CD4-positive, alpha-beta T cell treated with Interleukin-15 for 1 hour (primary cell): ENCODE results near the gene RXRA.

Experiments used
- DNase-seq: peaks from one replicate; pipeline ENCODE4 v3.0.0-alpha.2; 2020

RXRA gene

DNA sequence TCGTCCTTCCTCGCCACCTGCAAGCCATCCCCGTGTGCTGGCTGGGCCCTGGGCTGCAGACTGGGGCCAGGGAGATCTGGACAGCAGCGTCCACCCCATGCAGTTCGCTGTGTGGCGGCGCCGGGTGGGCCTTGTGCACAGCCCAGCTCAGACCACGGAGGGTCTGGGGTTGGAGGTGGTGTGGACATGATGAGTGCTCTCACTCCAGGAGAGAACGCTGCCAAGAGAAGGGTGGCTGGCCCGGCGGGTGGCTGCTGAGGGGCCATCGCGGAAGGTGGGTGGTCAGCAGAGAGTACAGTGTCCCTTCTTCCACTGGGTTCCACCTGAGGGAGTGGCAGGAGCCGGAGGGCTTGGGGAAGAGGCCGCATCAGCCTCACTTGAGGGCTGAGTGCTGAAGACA is 44.4 kb downstream of the RXRA start:
- DNase-seq: no peak

DNA sequence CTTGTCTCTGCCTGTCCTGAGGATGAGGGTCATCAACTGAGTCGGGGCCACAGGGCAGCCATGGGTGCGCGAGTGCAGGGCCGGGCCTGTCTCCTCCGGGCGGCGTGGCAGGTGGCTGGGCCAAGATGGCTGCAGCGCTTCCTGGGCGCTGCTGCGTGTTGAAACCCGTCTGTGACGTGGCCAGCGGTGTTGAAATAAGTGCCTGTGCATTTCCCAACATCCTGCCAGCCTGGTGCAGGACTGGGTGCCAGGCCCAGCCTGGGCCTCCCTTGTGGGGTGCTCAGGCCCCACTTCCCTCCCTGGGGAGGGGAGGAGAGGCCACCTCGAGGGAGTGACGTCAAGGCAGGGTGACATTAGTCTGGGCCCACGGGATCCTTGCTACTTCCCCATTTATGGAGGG is 45.5 kb downstream of the RXRA start:
- DNase-seq: peak; percentile 87

GRCh38 chr9:134372581-134373267 is 46.5 kb downstream of the RXRA start:
- peak; percentile 84 for DNase-seq

GRCh38 chr9:134373269-134373668 is 47.0 kb downstream of the RXRA start:
- peak; percentile 35 for DNase-seq

DNA sequence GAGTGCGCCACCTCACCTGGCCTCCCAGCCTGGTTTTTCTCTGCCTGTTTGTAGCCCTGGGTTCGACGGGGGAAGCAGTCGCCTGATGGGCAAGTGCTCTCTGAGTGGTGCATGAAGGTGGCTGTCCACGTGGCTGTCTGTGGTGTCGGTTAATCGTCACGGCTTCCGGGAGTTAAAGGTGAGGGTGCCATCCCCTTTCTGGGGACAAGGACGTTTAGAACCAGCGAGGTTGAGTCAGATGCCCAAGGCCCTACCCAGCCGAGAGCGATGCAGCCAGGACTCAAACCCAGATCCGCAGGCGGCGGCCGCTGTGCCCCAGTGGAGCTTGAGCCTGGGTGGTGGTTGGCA is 47.7 kb downstream of the RXRA start:
- DNase-seq: no peak

DNA sequence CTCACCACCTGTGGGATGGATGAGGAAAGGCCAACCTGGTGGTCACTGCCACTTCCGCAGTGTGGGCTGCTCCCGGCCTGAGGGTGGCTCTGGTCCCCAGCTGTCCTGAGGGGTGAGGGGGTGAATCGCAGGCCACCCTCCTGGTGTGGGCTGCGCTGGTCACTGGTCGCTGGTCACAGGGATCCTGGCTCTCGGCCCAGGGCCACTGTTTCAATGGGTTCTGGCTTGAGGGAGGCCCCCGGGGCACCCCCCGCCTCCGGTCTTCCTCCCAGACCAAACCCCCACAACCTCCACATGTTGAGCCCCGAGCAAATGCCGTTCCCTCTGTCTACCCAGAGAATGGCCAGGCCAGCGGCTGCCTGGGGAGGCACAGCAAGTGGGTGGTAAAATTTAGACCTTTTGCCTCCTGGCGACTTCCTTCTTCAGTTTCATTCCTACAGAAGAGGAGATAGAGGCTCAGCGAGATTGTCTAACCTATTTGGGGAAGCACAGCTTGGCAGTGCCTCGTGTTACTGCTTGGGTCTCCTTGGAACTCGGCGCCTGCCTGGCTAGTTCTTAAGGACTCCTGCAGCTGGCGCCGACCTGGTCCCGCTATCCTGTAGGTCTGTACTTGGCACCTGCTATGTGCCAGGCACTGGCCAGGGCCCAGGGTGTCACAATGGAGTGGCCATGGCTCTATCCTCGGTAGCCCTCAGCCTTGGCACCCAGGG is 48.2 kb downstream of the RXRA start:
- peak; percentile 37 for DNase-seq

- no peak for DNase-seq
Observed at GRCh38 chr9:134375011-134375390, 48.7 kb downstream of the RXRA start.

DNA sequence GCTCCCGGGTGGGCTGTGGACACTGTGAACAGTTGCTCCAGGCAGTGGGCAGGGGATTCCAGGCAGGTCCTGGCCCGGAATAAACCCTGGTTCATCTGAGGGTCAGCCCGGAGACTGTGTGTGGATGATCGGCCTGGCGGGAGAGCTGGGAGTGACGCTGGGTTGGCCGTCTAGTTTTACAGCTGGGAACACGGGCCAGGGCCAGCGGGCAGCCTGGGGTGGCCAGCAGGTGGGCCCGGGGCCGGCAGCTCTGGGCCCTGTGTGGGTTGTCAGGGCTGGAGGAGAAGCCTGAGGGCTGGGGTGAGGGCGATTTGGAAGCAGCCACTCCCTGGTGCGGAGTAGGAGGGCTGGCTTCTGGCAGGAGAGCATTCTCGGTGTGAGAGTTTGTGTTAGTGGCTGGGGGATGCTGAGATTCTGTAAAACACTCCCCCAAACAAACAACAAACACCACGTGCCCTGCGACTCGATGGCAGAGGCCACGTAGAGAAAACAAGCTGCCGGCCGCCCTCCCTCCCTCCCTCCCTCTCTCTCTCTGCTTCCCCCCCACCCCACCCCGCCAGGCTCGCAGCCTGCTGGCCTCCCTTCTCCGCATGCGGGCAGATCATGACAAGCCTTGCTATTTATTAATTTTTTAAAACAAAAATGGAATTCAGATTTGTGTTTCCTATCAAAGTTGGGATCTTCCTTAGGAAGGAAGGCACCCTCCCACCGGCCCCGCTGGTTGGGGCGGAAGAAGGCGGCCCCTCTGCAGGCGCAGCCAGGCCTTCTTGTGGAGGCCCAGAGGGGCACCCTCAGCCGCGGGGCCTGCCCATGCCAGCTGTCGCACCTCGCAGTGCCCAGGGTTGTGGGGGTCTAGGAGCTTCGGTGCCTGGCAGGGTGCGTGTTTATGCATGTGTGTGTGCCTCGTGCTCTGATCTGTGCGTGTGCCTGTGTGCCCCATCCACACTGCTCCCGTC is 49.5 kb downstream of the RXRA start:
- DNase-seq: no peak

- no peak for DNase-seq
Observed at GRCh38 chr9:134376386-134377142, 50.3 kb downstream of the RXRA start.

DNA sequence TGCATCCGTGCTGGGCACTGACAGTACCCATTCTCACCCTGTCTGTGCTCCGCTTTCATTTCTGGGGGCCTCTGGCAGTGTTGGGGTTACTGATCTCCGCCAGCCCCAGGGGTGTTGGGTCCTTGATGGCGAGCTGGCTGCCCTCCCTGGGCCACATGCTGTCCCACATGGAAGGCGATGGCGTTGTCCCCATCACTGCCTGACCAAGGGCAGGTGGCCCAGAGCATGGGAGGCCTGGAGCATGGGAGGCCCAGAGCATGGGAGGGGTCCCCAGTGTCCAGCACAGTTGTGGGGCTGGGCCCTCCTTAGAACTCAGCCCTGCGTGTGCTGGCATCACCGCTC is 50.9 kb downstream of the RXRA start:
- no peak for DNase-seq

GRCh38 chr9:134377976-134378375 is 51.7 kb downstream of the RXRA start:
- DNase-seq: no peak

DNA sequence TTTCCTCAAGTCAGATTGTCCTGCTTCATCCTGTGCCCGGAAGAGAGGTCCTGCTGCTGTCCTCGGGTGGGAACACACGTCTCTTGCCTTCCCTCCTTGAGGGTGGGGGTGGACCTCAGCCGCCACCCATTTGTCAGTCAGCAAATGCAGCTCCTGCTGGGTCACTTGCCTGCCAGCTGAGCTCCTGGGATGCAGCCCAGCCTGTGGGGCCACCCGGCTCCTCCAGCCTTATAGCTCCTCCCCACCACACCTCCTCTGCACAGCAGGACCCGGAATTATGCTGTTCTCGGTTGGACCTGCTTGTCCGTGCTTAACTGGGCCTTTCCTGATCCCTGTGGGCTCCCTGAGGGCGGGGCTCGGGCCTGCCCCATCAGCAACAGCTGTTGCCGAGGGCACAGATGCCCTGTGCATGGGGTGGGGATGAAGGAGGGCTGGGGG is 52.7 kb downstream of the RXRA start:
- DNase-seq: no peak

- DNase-seq: no peak
Observed at GRCh38 chr9:134379831-134380365, 53.6 kb downstream of the RXRA start.

DNA sequence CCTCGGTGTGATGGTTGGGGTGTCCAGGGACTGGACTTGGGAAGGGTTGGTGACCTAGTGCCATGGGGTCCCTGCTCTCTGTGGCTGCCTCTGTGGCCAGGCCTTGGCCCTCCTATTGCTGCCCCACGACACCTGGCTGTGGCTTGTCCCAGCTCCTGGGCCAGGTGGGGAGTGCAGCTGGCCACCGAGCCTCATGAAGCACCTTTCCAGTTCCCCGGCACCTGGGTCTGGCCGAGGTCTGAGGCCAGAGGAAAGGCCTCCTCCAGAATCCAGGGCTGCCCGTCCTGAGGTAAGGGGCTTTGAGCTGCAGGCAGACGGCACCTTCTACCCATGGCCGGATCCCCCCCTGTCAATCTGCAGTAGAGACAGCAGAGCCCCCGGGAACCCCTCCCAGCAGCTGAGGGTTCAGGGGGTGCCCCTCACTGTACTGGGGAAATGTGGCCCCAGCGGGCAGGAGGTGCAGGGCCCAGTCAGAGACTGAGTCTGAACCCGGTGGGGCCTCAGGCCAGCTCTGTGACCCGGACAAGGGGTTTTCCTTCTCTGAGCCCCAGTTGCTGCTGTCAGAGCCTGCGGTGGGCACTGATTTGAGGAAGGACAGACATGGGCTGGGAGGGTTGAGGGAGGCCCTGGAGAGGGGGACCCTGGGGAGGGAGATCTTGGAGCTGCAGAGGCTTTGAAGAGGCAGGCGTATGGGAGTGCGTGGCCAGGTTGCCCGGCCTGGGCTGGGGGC is 54.5 kb downstream of the RXRA start:
- no peak for DNase-seq

DNA sequence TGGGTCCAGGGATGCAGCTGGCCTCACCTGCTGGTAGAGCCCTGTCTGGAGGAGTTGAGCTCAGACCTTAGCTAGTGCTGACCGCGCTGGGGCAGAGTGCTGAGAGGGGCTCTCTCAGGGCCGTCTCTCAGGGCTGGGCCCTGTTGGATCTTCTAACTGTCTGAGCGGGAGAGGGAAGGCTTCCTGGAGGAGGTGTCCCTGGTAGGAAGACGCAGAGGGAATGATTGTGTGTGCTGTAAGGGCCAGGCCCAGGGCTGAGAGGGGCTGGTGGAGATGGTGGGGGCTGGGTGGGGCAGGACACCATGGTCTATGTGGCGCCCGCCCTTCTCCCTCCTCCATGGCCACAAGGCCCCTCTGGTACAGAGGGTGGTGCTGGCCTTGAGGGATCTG is 55.0 kb downstream of the RXRA start:
- no peak for DNase-seq

- DNase-seq: peak; percentile 76
Observed at GRCh38 chr9:134381671-134382516, 55.6 kb downstream of the RXRA start.

DNA sequence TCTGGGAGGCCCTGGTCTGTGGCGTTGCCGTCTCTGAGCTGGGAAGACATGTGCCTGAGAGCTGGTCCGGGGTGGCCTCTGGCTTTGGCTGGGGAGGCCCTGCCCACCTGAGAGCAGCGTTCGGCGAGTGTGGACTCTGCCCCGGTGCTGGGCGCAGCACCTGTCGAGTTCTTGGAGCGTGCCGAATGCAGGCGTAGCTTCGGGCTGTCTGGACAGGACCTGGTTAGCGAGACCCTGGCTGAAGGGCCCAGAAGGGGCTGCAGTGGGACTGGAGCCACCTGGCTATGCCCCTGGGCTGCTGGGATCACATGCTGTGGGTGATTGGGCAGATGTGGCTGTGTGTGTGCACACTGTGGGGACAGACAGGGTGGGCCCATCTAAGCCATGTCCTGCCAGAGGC is 56.5 kb downstream of the RXRA start:
- no peak for DNase-seq

GRCh38 chr9:134383148-134383547 is 56.9 kb downstream of the RXRA start:
- DNase-seq: no peak

- no peak for DNase-seq
Observed at GRCh38 chr9:134384811-134385479, 58.7 kb downstream of the RXRA start.

GRCh38 chr9:134385915-134386314 is 59.7 kb downstream of the RXRA start:
- no peak for DNase-seq
